ENCODE results near the gene YPEL1.
"Not testable (repeated sequence)": the region's sequence is repeated elsewhere in the genome, so short reads cannot be mapped to it uniquely, and the experiment has no call there.

Gene YPEL1

GRCh38 chr22:21729184-21729583 lies 6.4 kb downstream of the YPEL1 start:
- H3K27ac ChIP-seq (ENCODE audit: low read length); H3K36me3 ChIP-seq (ENCODE audit: control insufficient read depth, low read depth, low read length); H3K4me1 ChIP-seq (ENCODE audit: control insufficient read depth, low read depth, low read length); H3K27me3 ChIP-seq (ENCODE audit: control insufficient read depth, insufficient read depth, low read length); H3K9me3 ChIP-seq (ENCODE audit: control insufficient read depth, low read depth, low read length); H3K9ac ChIP-seq (ENCODE audit: low read length); H3K4me3 ChIP-seq (ENCODE audit: low read length): not testable (repeated sequence)

- Histone ChIP-seq H3K4me1 (ENCODE audit: control insufficient read depth, low read depth, low read length) (peaks cover 3% of the 10 kb centered on the region), H3K9ac (ENCODE audit: low read length) (no peak overlapping the region), H3K27ac (ENCODE audit: low read length) (no peak overlapping the region), H3K27me3 (ENCODE audit: control insufficient read depth, insufficient read depth, low read length) (no peaks in the 10 kb centered on the region), H3K9me3 (ENCODE audit: control insufficient read depth, low read depth, low read length) (no peaks in the 10 kb centered on the region), H3K36me3 (ENCODE audit: control insufficient read depth, low read depth, low read length) (no peaks in the 10 kb centered on the region), H3K4me3 (ENCODE audit: low read length) (no peak overlapping the region)
Observed at GRCh38 chr22:21728270-21728669, 7.3 kb downstream of the YPEL1 start.

- no peak overlapping the region for H3K27ac ChIP-seq (ENCODE audit: low read length)
- no peak overlapping the region for H3K9ac ChIP-seq (ENCODE audit: low read length)
- H3K4me1 ChIP-seq (ENCODE audit: control insufficient read depth, low read depth, low read length), result peaks cover 3% of the 10 kb centered on the region
- no peaks in the 10 kb centered on the region for H3K27me3 ChIP-seq (ENCODE audit: control insufficient read depth, insufficient read depth, low read length)
- H3K4me3 ChIP-seq (ENCODE audit: low read length), result no peak overlapping the region
- no peaks in the 10 kb centered on the region for H3K36me3 ChIP-seq (ENCODE audit: control insufficient read depth, low read depth, low read length)
- H3K9me3 ChIP-seq (ENCODE audit: control insufficient read depth, low read depth, low read length), result no peaks in the 10 kb centered on the region
Observed at GRCh38 chr22:21727768-21728167, 7.8 kb downstream of the YPEL1 start.

GRCh38 chr22:21727159-21727558 lies 8.4 kb downstream of the YPEL1 start:
- Histone ChIP-seq H3K4me1 (ENCODE audit: control insufficient read depth, low read depth, low read length) (peaks cover 3% of the 10 kb centered on the region), H3K9me3 (ENCODE audit: control insufficient read depth, low read depth, low read length) (no peaks in the 10 kb centered on the region), H3K9ac (ENCODE audit: low read length) (no peak overlapping the region), H3K27ac (ENCODE audit: low read length) (no peak overlapping the region), H3K36me3 (ENCODE audit: control insufficient read depth, low read depth, low read length) (no peaks in the 10 kb centered on the region), H3K4me3 (ENCODE audit: low read length) (no peak overlapping the region), H3K27me3 (ENCODE audit: control insufficient read depth, insufficient read depth, low read length) (no peaks in the 10 kb centered on the region)

GRCh38 chr22:21726650-21727049 lies 8.9 kb downstream of the YPEL1 start:
- Histone ChIP-seq H3K36me3 (ENCODE audit: control insufficient read depth, low read depth, low read length) (no peaks in the 10 kb centered on the region), H3K4me1 (ENCODE audit: control insufficient read depth, low read depth, low read length) (peaks cover 3% of the 10 kb centered on the region)

GRCh38 chr22:21725956-21726649 lies 9.5 kb downstream of the YPEL1 start:
- Histone ChIP-seq H3K27ac (ENCODE audit: low read length) (no peak overlapping the region), H3K4me3 (ENCODE audit: low read length) (no peak overlapping the region), H3K4me1 (ENCODE audit: control insufficient read depth, low read depth, low read length) (peaks cover 3% of the 10 kb centered on the region), H3K36me3 (ENCODE audit: control insufficient read depth, low read depth, low read length) (no peaks in the 10 kb centered on the region), H3K9me3 (ENCODE audit: control insufficient read depth, low read depth, low read length) (no peaks in the 10 kb centered on the region), H3K27me3 (ENCODE audit: control insufficient read depth, insufficient read depth, low read length) (no peaks in the 10 kb centered on the region), H3K9ac (ENCODE audit: low read length) (no peak overlapping the region)

More at GRCh38 chr22:21726650-21727049, 8.9 kb downstream of the YPEL1 start:
- Histone ChIP-seq H3K9me3 (ENCODE audit: control insufficient read depth, low read depth, low read length) (no peaks in the 10 kb centered on the region), H3K4me3 (ENCODE audit: low read length) (no peak overlapping the region), H3K9ac (ENCODE audit: low read length) (no peak overlapping the region), H3K27me3 (ENCODE audit: control insufficient read depth, insufficient read depth, low read length) (no peaks in the 10 kb centered on the region), H3K27ac (ENCODE audit: low read length) (no peak overlapping the region)

- H3K36me3 ChIP-seq (ENCODE audit: control insufficient read depth, low read depth, low read length); H3K4me1 ChIP-seq (ENCODE audit: control insufficient read depth, low read depth, low read length); H3K9ac ChIP-seq (ENCODE audit: low read length); H3K9me3 ChIP-seq (ENCODE audit: control insufficient read depth, low read depth, low read length); H3K27ac ChIP-seq (ENCODE audit: low read length); H3K4me3 ChIP-seq (ENCODE audit: low read length); H3K27me3 ChIP-seq (ENCODE audit: control insufficient read depth, insufficient read depth, low read length): not testable (repeated sequence)
Observed at GRCh38 chr22:21724496-21724895, 11.1 kb downstream of the YPEL1 start.

- not testable (repeated sequence) for H3K9me3 ChIP-seq (ENCODE audit: control insufficient read depth, low read depth, low read length); H3K27ac ChIP-seq (ENCODE audit: low read length); H3K36me3 ChIP-seq (ENCODE audit: control insufficient read depth, low read depth, low read length); H3K4me1 ChIP-seq (ENCODE audit: control insufficient read depth, low read depth, low read length); H3K9ac ChIP-seq (ENCODE audit: low read length); H3K4me3 ChIP-seq (ENCODE audit: low read length); H3K27me3 ChIP-seq (ENCODE audit: control insufficient read depth, insufficient read depth, low read length)
Observed at GRCh38 chr22:21721195-21721852, 14.3 kb downstream of the YPEL1 start.

- H3K36me3 ChIP-seq (ENCODE audit: control insufficient read depth, low read depth, low read length); H3K4me3 ChIP-seq (ENCODE audit: low read length); H3K9me3 ChIP-seq (ENCODE audit: control insufficient read depth, low read depth, low read length); H3K4me1 ChIP-seq (ENCODE audit: control insufficient read depth, low read depth, low read length); H3K27ac ChIP-seq (ENCODE audit: low read length); H3K27me3 ChIP-seq (ENCODE audit: control insufficient read depth, insufficient read depth, low read length); H3K9ac ChIP-seq (ENCODE audit: low read length): not testable (repeated sequence)
Observed at GRCh38 chr22:21720191-21720859, 15.3 kb downstream of the YPEL1 start.

GRCh38 chr22:21719024-21719423 lies 16.6 kb downstream of the YPEL1 start:
- Histone ChIP-seq H3K4me3 (ENCODE audit: low read length) (no peak overlapping the region), H3K9ac (ENCODE audit: low read length) (no peak overlapping the region), H3K36me3 (ENCODE audit: control insufficient read depth, low read depth, low read length) (no peaks in the 10 kb centered on the region), H3K27ac (ENCODE audit: low read length) (no peak overlapping the region), H3K9me3 (ENCODE audit: control insufficient read depth, low read depth, low read length) (no peaks in the 10 kb centered on the region), H3K4me1 (ENCODE audit: control insufficient read depth, low read depth, low read length) (no peaks in the 10 kb centered on the region), H3K27me3 (ENCODE audit: control insufficient read depth, insufficient read depth, low read length) (no peaks in the 10 kb centered on the region)

GRCh38 chr22:21718499-21718898 lies 17.1 kb downstream of the YPEL1 start:
- Histone ChIP-seq H3K27me3 (ENCODE audit: control insufficient read depth, insufficient read depth, low read length) (no peaks in the 10 kb centered on the region), H3K9me3 (ENCODE audit: control insufficient read depth, low read depth, low read length) (no peaks in the 10 kb centered on the region), H3K9ac (ENCODE audit: low read length) (no peak overlapping the region), H3K4me3 (ENCODE audit: low read length) (no peak overlapping the region), H3K27ac (ENCODE audit: low read length) (no peak overlapping the region), H3K4me1 (ENCODE audit: control insufficient read depth, low read depth, low read length) (no peaks in the 10 kb centered on the region), H3K36me3 (ENCODE audit: control insufficient read depth, low read depth, low read length) (no peaks in the 10 kb centered on the region)

All from iPS-18a (cell line).